PC-3 (cell line): ENCODE measurements around the gene R3HDM4. TPM values are rescaled to one million over a fixed set of nuclear protein-coding genes. Genes with fewer than 3 reads are reported as not detected.

Experiments used
- ATAC-seq: fragments of 200-7000 bp; cut with Tn5 transposase; 2 replicates; pipeline ENCODE4 v1.9.1; 2020; ENCODE audit warnings: mild to moderate bottlenecking, moderate library complexity
- BruUV-seq: library from RNA; stranded (reverse); fragments of 400-500 nt; replicated peaks from 2 replicates; lab custom pipeline; 2021; lab: Mats Ljungman, UMichigan
- CTCF ChIA-PET: fragments of 300-600 bp; sonication (Branson Sonifier 250); formaldehyde crosslinking; loops from one replicate; lab custom pipeline; 2022; ENCODE audit warnings: antibody characterized with exemption; lab: Charles Lee
- POLR2A ChIA-PET: fragments of 300-600 bp; sonication (Branson Sonifier 250); formaldehyde crosslinking; loops from one replicate; lab custom pipeline; 2022; ENCODE audit warnings: antibody characterized with exemption; ENCODE audit not compliant: unreplicated experiment; lab: Charles Lee
- DNase-seq: peaks from one replicate; pipeline ENCODE4 v3.0.0-alpha.2; 2015
- H2AFZ ChIP-seq: fragments of 300-600 bp; sonication (generic); 2 replicates; pipeline ENCODE4 v1.6.0; 2016; ENCODE audit warnings: antibody characterized with exemption, low read length
- H3F3A ChIP-seq: fragments of 300-600 bp; sonication (generic); one replicate; pipeline ENCODE4 v1.6.0; 2017; ENCODE audit warnings: antibody characterized with exemption, low read length, control low read depth, mild to moderate bottlenecking; ENCODE audit not compliant: unreplicated experiment
- H3K27ac ChIP-seq: fragments of 300-600 bp; sonication (generic); 2 replicates; pipeline ENCODE4 v1.5.1; 2016; ENCODE audit warnings: mild to moderate bottlenecking, low read length
- H3K27me3 ChIP-seq: fragments of 300-600 bp; sonication (generic); 2 replicates; pipeline ENCODE4 v1.6.1; 2016; ENCODE audit warnings: low read length, mixed read lengths
- H3K36me3 ChIP-seq: fragments of 300-600 bp; sonication (generic); 2 replicates; pipeline ENCODE4 v1.6.1; 2016; ENCODE audit warnings: low read depth, mixed run types, low read length, mixed read lengths
- H3K4me1 ChIP-seq: fragments of 300-600 bp; sonication (generic); 2 replicates; pipeline ENCODE4 v1.5.1; 2016; ENCODE audit warnings: low read length; ENCODE audit not compliant: insufficient read depth
- H3K4me2 ChIP-seq: fragments of 300-600 bp; sonication (generic); 2 replicates; pipeline ENCODE4 v1.6.0; 2016; ENCODE audit warnings: low read length
- H3K4me3 ChIP-seq: fragments of 300-600 bp; sonication (generic); 2 replicates; pipeline ENCODE4 v1.5.1; 2016; ENCODE audit warnings: mild to moderate bottlenecking, low read length, mixed read lengths
- H3K79me2 ChIP-seq: fragments of 300-600 bp; sonication (generic); 2 replicates; pipeline ENCODE4 v1.6.1; 2017; ENCODE audit warnings: low read length, mixed read lengths
- H3K9ac ChIP-seq: fragments of 300-600 bp; sonication (generic); 2 replicates; pipeline ENCODE4 v1.6.0; 2016; ENCODE audit warnings: mild to moderate bottlenecking, low read length
- H3K9me2 ChIP-seq: fragments of 300-600 bp; sonication (generic); replicated peaks from 2 replicates; pipeline ENCODE4 v1.6.1; 2016; ENCODE audit warnings: mixed run types, low read length, mixed read lengths
- H3K9me3 ChIP-seq: fragments of 300-600 bp; sonication (generic); 2 replicates; pipeline ENCODE4 v1.6.1; 2016; ENCODE audit warnings: low read length, mixed read lengths
- H4K20me1 ChIP-seq: fragments of 300-600 bp; sonication (generic); 2 replicates; pipeline ENCODE4 v1.6.1; 2016; ENCODE audit warnings: low read length, mixed read lengths
- EZH2 ChIP-seq: fragments of 300-600 bp; sonication (generic); IDR thresholded peaks from one replicate; pipeline ENCODE4 v1.6.1; 2017; ENCODE audit warnings: antibody characterized with exemption, mild to moderate bottlenecking, low read length; ENCODE audit not compliant: unreplicated experiment
- EZH2phosphoT487 ChIP-seq: fragments of 300-600 bp; sonication (generic); IDR thresholded peaks from 2 replicates; pipeline ENCODE4 v1.6.1; 2018; ENCODE audit warnings: mild to moderate bottlenecking, antibody characterized with exemption, low read length, borderline replicate concordance
- intact Hi-C: fragments of 100-400 bp; cut with micrococcal nuclease; formaldehyde crosslinking; loops from 2 replicates; pipeline ENCODE4 v1.9.0; 2023
- total RNA-seq: library from RNA; depleted of rRNA; stranded (reverse); fragments of >200 nt; gene quantifications from 2 replicates; pipeline ENCODE4 v1.2.3, GENCODE V29; 2014
- TF ChIP-seq, protein P1 (sequence below): fragments of 300-600 bp; sonication (generic); conservative IDR thresholded peaks from 2 replicates; pipeline ENCODE4 v1.5.1; 2017; ENCODE audit warnings: antibody characterized with exemption, low read depth, mild to moderate bottlenecking, low read length

R3HDM4 gene
- total RNA-seq, 1 experiment from 2014 or later, result 44.9 TPM

GRCh38 chr19:861141-861755 lies 51.8 kb downstream of the R3HDM4 start:
- H3K27ac ChIP-seq, result no peak overlapping the region

DNA sequence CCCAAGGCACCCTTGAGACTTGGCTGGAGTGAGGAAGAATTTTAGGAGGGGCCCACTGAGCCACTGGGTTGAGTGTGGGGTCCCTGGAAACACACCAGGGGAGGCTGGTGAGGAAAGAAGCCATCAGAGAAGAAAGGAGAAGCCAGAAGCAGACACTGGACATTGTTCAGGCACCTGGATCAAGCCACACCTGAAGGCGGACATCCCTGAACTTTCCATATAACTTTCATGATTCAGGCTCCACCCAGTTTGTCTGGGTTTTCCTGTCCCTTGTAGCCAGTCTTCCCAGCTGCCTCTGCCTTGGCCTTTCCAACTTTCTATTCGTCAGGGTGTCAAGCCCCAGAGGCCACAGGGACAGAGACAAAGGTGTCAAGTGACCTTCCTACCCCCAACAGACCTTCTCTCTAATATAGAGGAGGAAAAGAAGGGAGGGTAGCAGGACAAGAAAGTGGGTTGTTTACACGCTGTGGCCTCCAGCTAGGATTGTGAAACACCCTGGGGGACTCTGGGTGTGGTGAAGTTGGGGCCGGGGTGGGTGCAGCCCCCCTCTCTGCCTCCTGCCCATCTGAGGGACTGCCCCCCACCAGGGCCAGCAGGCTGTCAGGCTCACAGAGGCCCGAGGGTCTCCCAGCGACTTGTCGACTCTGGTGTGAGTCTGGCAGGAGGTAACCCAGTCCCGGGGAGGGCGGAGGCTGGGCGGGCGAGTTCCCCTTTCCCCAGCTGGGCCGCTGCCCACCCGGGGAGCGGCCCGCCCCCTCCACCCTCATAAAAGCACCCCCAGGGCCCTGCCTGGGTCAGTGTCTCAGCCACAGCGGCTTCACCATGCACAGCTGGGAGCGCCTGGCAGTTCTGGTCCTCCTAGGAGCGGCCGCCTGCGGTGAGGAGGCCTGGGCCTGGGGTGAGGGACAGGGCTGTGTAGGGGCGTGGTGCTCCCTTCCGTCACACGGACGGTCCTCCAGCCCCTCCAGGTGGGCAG lies 53.9 kb downstream of the R3HDM4 start, which contains the start of gene CFD:
Gene CFD (plus strand): TSS at position 797 of the 976 bp plus-strand sequence. CDS start 26 bp downstream, at position 823.
- Histone ChIP-seq H3K36me3 (no peaks in the 10 kb centered on the region), H3K27ac (no peak within 1 kb of the TSS), H3K27me3 (no peaks in the 10 kb centered on the region), H3K9ac (peak within 1 kb of the TSS; percentile 35; the same call in 1 of the 2 replicates), H3K79me2 (no peaks in the 10 kb centered on the region), H3K4me3 (peak within 1 kb of the TSS; percentile 69), H3K4me2 (peak within 1 kb of the TSS; percentile 73), H3K4me1 (no peaks in the 10 kb centered on the region), H4K20me1 (no peaks in the 10 kb centered on the region), H3K9me2 (no peaks in the 10 kb centered on the region), H2AFZ (peak within 1 kb of the TSS; percentile 63; the same call in 1 of the 2 replicates), H3F3A (no peaks in the 10 kb centered on the region), H3K9me3 (no peaks in the 10 kb centered on the region)
- no peak for DNase-seq
- BruUV-seq, result no TSS peak
- ChIA-PET POLR2A (interaction anchor here (0.5 kb wide), 1 partner anchor 144 kb away, joined by 3 read pairs; no protein-coding TSS in a partner anchor), CTCF (no interaction called here)
- no peak for TF ChIP-seq EZH2
- intact Hi-C loops, result no loop called here
- ATAC-seq, result no peak

More at GRCh38 chr19:861141-861755, 51.8 kb downstream of the R3HDM4 start:
- H3K9ac ChIP-seq, result no peak overlapping the region
- peak overlapping the region; percentile 73; the same call in 1 of the 2 replicates for H3K4me2 ChIP-seq
- H3K36me3 ChIP-seq, result no peaks in the 10 kb centered on the region
- no peak for ATAC-seq
- H4K20me1 ChIP-seq, result no peaks in the 10 kb centered on the region
- intact Hi-C loops, result no loop called here
- H3K79me2 ChIP-seq, result no peaks in the 10 kb centered on the region
- no peak overlapping the region for H2AFZ ChIP-seq
- H3K4me3 ChIP-seq, result peak overlapping the region; percentile 69; the same call in 1 of the 2 replicates
- H3K4me1 ChIP-seq, result no peaks in the 10 kb centered on the region
- POLR2A ChIA-PET, result no interaction called here
- H3K9me3 ChIP-seq, result no peaks in the 10 kb centered on the region
- H3K9me2 ChIP-seq, result no peaks in the 10 kb centered on the region
- no peaks in the 10 kb centered on the region for H3F3A ChIP-seq
- DNase-seq, result no peak
- TF ChIP-seq EZH2phosphoT487 (no peak), EZH2 (no peak)
- TF ChIP-seq, protein P1, sequence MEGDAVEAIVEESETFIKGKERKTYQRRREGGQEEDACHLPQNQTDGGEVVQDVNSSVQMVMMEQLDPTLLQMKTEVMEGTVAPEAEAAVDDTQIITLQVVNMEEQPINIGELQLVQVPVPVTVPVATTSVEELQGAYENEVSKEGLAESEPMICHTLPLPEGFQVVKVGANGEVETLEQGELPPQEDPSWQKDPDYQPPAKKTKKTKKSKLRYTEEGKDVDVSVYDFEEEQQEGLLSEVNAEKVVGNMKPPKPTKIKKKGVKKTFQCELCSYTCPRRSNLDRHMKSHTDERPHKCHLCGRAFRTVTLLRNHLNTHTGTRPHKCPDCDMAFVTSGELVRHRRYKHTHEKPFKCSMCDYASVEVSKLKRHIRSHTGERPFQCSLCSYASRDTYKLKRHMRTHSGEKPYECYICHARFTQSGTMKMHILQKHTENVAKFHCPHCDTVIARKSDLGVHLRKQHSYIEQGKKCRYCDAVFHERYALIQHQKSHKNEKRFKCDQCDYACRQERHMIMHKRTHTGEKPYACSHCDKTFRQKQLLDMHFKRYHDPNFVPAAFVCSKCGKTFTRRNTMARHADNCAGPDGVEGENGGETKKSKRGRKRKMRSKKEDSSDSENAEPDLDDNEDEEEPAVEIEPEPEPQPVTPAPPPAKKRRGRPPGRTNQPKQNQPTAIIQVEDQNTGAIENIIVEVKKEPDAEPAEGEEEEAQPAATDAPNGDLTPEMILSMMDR, result no peak
- CTCF ChIA-PET, result no interaction called here
- no TSS peak for BruUV-seq
- H3K27me3 ChIP-seq, result no peaks in the 10 kb centered on the region

DNA sequence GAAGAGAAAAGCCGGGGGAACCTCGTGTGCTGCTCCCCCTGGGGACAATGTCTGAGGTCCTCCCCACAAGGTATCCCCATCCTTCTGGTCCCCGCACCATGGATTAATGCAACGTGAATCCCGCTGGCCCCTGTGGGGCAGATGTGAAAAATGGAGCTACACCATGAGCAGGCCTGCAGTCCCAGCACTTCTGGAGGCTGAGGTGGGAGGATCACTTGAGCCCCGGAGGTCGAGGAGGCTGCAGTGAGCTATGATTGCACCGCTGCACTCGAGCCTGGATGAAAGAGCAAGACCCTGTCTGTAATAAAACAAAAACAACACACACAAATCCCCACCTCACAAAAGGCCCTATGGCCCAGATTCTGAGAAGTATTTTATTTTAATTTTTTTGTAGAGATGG lies 54.7 kb downstream of the R3HDM4 start:
- intact Hi-C loops, result no loop called here
- no TSS peak for BruUV-seq

More for the DNA sequence above, 54.7 kb downstream of the R3HDM4 start:
- no peak overlapping the region for H3K4me3 ChIP-seq
- H3K36me3 ChIP-seq, result no peaks in the 10 kb centered on the region
- POLR2A ChIA-PET, result no interaction called here
- CTCF ChIA-PET, result no interaction called here
- no peaks in the 10 kb centered on the region for H4K20me1 ChIP-seq
- H3K9me3 ChIP-seq, result no peaks in the 10 kb centered on the region
- H3F3A ChIP-seq, result no peaks in the 10 kb centered on the region
- H3K79me2 ChIP-seq, result no peaks in the 10 kb centered on the region
- ATAC-seq, result no peak
- TF ChIP-seq, protein P1, result no peak
- TF ChIP-seq EZH2 (no peak), EZH2phosphoT487 (no peak)
- H3K27me3 ChIP-seq, result no peaks in the 10 kb centered on the region
- no peak for DNase-seq
- H3K4me2 ChIP-seq, result no peak overlapping the region
- H2AFZ ChIP-seq, result no peak overlapping the region
- H3K9me2 ChIP-seq, result no peaks in the 10 kb centered on the region
- no peaks in the 10 kb centered on the region for H3K4me1 ChIP-seq
- H3K9ac ChIP-seq, result no peak overlapping the region
- no peak overlapping the region for H3K27ac ChIP-seq
